ENCODE results near the gene VIPAS39.

- TF ChIP-seq, protein P1, sequence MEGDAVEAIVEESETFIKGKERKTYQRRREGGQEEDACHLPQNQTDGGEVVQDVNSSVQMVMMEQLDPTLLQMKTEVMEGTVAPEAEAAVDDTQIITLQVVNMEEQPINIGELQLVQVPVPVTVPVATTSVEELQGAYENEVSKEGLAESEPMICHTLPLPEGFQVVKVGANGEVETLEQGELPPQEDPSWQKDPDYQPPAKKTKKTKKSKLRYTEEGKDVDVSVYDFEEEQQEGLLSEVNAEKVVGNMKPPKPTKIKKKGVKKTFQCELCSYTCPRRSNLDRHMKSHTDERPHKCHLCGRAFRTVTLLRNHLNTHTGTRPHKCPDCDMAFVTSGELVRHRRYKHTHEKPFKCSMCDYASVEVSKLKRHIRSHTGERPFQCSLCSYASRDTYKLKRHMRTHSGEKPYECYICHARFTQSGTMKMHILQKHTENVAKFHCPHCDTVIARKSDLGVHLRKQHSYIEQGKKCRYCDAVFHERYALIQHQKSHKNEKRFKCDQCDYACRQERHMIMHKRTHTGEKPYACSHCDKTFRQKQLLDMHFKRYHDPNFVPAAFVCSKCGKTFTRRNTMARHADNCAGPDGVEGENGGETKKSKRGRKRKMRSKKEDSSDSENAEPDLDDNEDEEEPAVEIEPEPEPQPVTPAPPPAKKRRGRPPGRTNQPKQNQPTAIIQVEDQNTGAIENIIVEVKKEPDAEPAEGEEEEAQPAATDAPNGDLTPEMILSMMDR (IDR thresholded peaks at IDR 0.05) = no peak
- no peak for TF ChIP-seq POLR2A (IDR thresholded peaks at IDR 0.05)
Observed at GRCh38 chr14:77424862-77425261, 32.5 kb downstream of the VIPAS39 start.
